GM12865 (cell line): ENCODE data around the gene TMEM132C.

Experiments used
- DNase-seq: peaks from one replicate; pipeline ENCODE4 v3.0.0; 2010; ENCODE audit warnings: low read depth
- H3K4me3 ChIP-seq: 2 replicates; pipeline ENCODE4 v1.5.1; 2011; ENCODE audit warnings: mild to moderate bottlenecking, low read depth, low read length, control low read depth
- TF ChIP-seq, protein P1 (sequence below): IDR thresholded peaks from 2 replicates; pipeline ENCODE4 v1.5.1; 2011; ENCODE audit warnings: low read length, control low read depth, low read depth, inconsistent platforms; ENCODE audit not compliant: insufficient read depth; ENCODE audit errors: missing control alignments

TMEM132C gene

DNA sequence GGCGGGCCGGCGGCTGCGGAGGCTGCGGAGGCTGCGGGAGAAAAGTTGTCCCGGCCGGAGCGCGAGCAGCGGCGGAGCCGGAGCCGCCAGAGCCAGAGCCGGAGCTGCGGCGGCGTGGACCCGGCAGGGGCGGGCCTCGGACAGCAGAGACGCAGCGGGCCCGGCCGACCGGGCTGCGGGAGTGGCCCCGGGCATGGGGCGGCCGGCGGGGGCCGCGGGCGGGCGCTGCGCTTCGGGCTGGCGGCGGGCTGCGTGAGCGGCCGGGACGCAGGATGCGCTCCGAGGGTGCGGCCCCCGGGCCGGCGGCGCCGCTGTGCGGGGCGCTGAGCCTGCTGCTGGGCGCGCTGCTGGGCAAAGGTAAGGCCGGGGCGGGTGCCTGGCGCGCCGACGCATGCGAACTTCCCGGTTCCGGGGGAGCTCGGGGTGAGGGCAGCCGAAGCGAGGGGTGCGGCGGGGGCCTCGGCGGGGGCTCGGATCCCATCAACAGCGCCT, at the start of gene TMEM132C:
TMEM132C (plus strand) TSS at position 40 of the 492 bp plus-strand sequence; CDS start at position 273, 233 bp downstream.
- TF ChIP-seq, protein P1, sequence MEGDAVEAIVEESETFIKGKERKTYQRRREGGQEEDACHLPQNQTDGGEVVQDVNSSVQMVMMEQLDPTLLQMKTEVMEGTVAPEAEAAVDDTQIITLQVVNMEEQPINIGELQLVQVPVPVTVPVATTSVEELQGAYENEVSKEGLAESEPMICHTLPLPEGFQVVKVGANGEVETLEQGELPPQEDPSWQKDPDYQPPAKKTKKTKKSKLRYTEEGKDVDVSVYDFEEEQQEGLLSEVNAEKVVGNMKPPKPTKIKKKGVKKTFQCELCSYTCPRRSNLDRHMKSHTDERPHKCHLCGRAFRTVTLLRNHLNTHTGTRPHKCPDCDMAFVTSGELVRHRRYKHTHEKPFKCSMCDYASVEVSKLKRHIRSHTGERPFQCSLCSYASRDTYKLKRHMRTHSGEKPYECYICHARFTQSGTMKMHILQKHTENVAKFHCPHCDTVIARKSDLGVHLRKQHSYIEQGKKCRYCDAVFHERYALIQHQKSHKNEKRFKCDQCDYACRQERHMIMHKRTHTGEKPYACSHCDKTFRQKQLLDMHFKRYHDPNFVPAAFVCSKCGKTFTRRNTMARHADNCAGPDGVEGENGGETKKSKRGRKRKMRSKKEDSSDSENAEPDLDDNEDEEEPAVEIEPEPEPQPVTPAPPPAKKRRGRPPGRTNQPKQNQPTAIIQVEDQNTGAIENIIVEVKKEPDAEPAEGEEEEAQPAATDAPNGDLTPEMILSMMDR = no peak
- no peak within 1 kb of the TSS for H3K4me3 ChIP-seq
- DNase-seq = no peak

DNA sequence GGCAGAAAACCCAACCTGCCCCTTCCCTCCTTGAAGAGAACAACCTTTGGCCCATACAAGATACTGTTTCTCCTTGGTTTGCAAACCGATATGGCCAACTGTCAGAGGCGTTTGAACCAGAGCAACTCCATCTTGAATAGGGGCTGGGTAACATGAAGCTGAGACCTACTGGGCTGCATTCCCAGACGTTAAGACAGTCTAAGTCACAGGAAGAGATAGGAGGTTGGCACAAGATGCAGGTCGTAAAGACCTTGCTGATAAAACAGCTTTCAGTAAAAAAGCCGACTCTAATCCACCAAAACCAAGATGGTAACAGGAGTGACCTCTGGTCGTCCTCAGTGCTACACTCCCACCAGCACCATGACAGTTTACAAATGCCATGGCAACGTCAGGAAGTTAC, 42.7 kb upstream of the TMEM132C start:
- no peak overlapping the region for H3K4me3 ChIP-seq
- no peak for DNase-seq
- TF ChIP-seq, protein P1 = no peak

DNA sequence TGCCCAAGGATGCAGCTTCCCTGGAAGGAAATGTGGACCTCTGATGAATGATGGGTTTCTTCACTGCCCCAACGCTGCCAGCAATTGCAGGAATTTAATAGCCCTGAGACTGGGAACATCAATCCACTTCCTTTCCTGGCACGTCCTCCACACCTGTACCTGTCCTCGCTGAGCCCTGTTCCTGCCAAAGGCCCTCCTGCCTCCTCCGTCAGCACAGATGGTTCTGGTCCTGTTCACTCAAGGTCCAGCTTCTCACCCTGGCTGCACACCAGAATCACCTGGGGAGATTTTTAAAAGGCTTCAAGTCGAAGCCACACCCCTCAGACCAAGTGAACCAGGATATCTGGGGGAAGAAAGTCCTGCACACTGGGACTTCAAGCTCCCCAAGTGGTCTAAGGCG, 38.4 kb upstream of the TMEM132C start:
- TF ChIP-seq, protein P1 = no peak
- DNase-seq = no peak
- H3K4me3 ChIP-seq = no peak overlapping the region

DNA sequence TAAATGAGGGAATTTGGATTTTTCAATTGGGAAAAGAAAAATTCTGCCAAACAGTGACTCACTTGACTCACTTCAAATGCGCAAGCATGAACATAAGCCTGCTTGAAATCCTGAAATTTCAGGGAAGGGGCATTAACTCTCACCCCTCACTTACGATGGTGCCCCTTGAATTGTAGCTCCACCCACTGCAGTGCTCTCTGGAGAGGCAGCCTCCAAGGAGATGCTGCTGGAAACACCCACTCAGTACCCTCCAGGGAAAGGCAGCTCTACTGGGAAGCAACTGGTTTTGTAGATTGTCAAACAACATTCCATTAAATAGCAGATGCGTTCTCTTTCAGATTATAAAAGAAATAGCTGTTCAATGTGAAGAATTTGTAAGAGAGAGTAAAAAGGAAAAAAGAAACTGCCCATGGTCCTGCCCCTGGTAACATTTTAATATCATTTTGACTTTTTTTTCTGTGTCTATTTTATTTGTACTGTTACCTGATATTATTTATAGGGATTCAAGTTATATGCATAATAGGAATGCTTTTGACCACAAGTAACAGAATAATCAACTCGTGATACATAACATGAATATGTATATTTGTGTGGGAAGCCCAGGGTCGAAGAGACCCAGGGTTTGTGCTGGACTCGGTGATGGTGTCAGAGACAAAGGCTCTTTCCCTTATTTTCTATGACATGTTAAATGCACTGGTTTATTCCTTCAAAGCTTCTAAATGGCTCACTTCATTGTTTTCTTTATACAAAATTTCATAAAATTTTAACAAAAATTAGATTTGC, 31.1 kb upstream of the TMEM132C start:
- TF ChIP-seq, protein P1 = no peak
- no peak overlapping the region for H3K4me3 ChIP-seq
- DNase-seq = no peak

DNA sequence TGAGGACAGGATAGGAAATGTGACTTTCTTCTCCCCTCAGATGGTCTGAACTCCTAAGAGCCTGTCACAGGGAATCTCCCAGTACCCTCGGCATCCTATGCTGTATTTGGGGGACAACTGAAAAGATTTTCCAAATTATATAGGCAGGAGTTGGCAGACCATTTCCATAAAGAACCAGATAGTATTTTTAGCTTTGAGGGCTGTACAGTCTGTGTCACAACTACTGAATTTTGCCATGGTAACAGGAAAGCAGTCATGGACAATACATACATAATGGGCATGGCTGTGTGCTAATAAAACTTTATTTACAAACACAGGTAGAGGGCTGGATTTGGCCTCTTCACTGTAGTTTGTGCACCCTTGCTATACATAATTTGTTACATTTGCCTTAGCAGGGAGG, 30.4 kb upstream of the TMEM132C start:
- no peak for DNase-seq
- H3K4me3 ChIP-seq = no peak overlapping the region
- TF ChIP-seq, protein P1 = no peak

DNA sequence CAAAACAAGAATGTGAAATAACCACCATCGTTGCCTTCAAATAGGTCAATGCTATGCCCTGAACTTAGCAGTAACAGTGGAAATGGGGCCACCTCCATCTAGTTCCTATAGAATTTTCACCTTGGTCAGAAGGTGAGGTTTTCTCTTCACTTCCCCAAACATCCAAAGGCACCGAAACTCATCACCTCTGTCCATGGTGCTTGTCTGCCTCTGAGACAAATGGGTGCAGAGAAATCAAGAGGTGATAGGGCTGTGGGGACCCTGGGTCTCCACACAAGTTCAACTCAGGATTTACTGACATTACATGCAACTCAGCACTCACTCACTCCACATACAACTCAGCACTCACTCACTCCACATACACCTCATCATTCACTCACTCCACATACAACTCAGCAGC, 26.2 kb upstream of the TMEM132C start:
- TF ChIP-seq, protein P1 = no peak
- H3K4me3 ChIP-seq = no peak overlapping the region
- DNase-seq = no peak
